A549 (cell line): ENCODE data around the gene TEAD4.

Experiments used
- CHD2 ChIP-seq: fragments of 150-350 bp; IDR thresholded peaks from 2 replicates; pipeline ENCODE4 v1.6.1; 2014; ENCODE audit warnings: low read length; ENCODE audit not compliant: partially characterized antibody
- CTCF ChIP-seq: fragments of >200 bp; sonication (Bioruptor Twin); formaldehyde crosslinking; IDR thresholded peaks from 3 replicates; pipeline ENCODE4 v1.5.1; 2016
- EP300 ChIP-seq, 2 experiments: fragments of >200 bp; sonication (Bioruptor Twin); formaldehyde crosslinking; IDR thresholded peaks; 2 replicates in 1 of 2; 3 replicates in 1 of 2; pipeline ENCODE4 v1.6.1; 2016 to 2017
- JUNB ChIP-seq: fragments of >200 bp; sonication (Bioruptor Twin); formaldehyde crosslinking; IDR thresholded peaks from 2 replicates; pipeline ENCODE4 v1.6.1; 2016
- MYC ChIP-seq: IDR thresholded peaks from 2 replicates; pipeline ENCODE4 v1.6.1; 2012; ENCODE audit warnings: mild to moderate bottlenecking, inconsistent platforms, low read length, improper control_type of control experiment, borderline replicate concordance
- PBX3 ChIP-seq: IDR thresholded peaks from 2 replicates; pipeline ENCODE4 v1.6.1; 2012
- POLR2A ChIP-seq: IDR thresholded peaks from 2 replicates; pipeline ENCODE4 v1.6.1; 2012; ENCODE audit warnings: mild to moderate bottlenecking, low read length
- POLR2AphosphoS2 ChIP-seq: conservative IDR thresholded peaks from 2 replicates; pipeline ENCODE4 v1.6.1; 2012; ENCODE audit warnings: low read length, improper control_type of control experiment, inconsistent platforms
- RAD21 ChIP-seq, 2 experiments: fragments of >200 bp in 1 of 2; sonication (Bioruptor Twin) in 1 of 2; formaldehyde crosslinking in 1 of 2; IDR thresholded peaks in 1 of 2; conservative IDR thresholded peaks in 1 of 2; 2 replicates in 1 of 2; 3 replicates in 1 of 2; pipeline ENCODE4 v1.6.1; 2012 to 2018; ENCODE audit warnings: inconsistent platforms in 1 of 2
- TP53 ChIP-seq: fragments of 250-450 bp; sonication (Bioruptor Pico); IDR thresholded peaks from 2 replicates; pipeline ENCODE4 v1.5.0; 2021; ENCODE audit warnings: mild to moderate bottlenecking, moderate library complexity
- ZC3H11A ChIP-seq: fragments of 450-650 bp; IDR thresholded peaks from 2 replicates; pipeline ENCODE4 v1.6.1; 2014; ENCODE audit warnings: antibody characterized with exemption, mild to moderate bottlenecking
- TF ChIP-seq, protein P1 (sequence below): fragments of 200-600 bp; sonication (generic); IDR thresholded peaks from 2 replicates; pipeline ENCODE4 v1.6.1; 2016; ENCODE audit warnings: antibody characterized with exemption, mild to moderate bottlenecking, moderate library complexity
- TF ChIP-seq, protein P2 (sequence below): IDR thresholded peaks from 2 replicates; pipeline ENCODE4 v1.6.1; 2012; ENCODE audit warnings: low read depth, borderline replicate concordance

GRCh38 chr12:3038926-3039510 is 79.8 kb downstream of the TEAD4 start:
- TF ChIP-seq CTCF (no peak), RAD21 (conservative IDR thresholded peaks at IDR 0.05 in 1 of 2, IDR thresholded peaks at IDR 0.05 in 1 of 2) (no peak), POLR2A (no peak), ZC3H11A (no peak), PBX3 (no peak), JUNB (no peak), EP300 (IDR thresholded peaks at IDR 0.05) (no peak), TP53 (CRISPR knock-in tag) (no peak), POLR2AphosphoS2 (no peak), MYC (no peak), CHD2 (no peak)
- TF ChIP-seq, protein P1, sequence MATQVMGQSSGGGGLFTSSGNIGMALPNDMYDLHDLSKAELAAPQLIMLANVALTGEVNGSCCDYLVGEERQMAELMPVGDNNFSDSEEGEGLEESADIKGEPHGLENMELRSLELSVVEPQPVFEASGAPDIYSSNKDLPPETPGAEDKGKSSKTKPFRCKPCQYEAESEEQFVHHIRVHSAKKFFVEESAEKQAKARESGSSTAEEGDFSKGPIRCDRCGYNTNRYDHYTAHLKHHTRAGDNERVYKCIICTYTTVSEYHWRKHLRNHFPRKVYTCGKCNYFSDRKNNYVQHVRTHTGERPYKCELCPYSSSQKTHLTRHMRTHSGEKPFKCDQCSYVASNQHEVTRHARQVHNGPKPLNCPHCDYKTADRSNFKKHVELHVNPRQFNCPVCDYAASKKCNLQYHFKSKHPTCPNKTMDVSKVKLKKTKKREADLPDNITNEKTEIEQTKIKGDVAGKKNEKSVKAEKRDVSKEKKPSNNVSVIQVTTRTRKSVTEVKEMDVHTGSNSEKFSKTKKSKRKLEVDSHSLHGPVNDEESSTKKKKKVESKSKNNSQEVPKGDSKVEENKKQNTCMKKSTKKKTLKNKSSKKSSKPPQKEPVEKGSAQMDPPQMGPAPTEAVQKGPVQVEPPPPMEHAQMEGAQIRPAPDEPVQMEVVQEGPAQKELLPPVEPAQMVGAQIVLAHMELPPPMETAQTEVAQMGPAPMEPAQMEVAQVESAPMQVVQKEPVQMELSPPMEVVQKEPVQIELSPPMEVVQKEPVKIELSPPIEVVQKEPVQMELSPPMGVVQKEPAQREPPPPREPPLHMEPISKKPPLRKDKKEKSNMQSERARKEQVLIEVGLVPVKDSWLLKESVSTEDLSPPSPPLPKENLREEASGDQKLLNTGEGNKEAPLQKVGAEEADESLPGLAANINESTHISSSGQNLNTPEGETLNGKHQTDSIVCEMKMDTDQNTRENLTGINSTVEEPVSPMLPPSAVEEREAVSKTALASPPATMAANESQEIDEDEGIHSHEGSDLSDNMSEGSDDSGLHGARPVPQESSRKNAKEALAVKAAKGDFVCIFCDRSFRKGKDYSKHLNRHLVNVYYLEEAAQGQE, result no peak
- TF ChIP-seq, protein P2, sequence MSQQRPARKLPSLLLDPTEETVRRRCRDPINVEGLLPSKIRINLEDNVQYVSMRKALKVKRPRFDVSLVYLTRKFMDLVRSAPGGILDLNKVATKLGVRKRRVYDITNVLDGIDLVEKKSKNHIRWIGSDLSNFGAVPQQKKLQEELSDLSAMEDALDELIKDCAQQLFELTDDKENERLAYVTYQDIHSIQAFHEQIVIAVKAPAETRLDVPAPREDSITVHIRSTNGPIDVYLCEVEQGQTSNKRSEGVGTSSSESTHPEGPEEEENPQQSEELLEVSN, result no peak
